ENCODE measurements around the gene MYO3B. TPM values are rescaled to one million over a fixed set of nuclear protein-coding genes. Genes with fewer than 3 reads are reported as not detected.
"Not testable (repeated sequence)": the region's sequence is repeated elsewhere in the genome, so short reads cannot be mapped to it uniquely, and the experiment has no call there.

The MYO3B gene
- total RNA-seq, 1 donor = under 0.01 TPM

- no peak for DNase-seq (ENCODE audit: low read depth in 2 of 3, low spot score in 2 of 3)
Measured at GRCh38 chr2:170206805-170207407, 29.0 kb downstream of the MYO3B start.

DNA sequence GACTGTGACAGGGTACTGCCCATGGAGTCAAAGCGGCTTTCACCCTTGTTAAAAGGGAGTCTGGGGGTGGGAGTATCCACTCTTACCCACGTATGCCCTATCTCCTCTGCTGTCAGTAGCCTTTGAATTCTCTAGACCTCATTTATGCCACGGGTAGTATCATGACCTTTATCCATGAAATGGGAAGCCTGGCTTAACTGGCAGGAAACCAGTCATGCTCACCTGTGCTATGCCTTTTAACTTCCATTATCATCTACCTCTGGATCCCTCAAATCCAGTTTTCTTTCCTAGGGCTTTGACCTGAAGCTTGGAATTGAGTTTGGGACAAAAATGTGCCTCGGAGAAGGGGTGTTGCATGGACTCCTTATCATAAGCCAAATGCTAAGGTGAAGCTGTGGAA, 30.0 kb downstream of the MYO3B start:
- no peak for DNase-seq (ENCODE audit: low read depth in 2 of 3, low spot score in 2 of 3)

DNA sequence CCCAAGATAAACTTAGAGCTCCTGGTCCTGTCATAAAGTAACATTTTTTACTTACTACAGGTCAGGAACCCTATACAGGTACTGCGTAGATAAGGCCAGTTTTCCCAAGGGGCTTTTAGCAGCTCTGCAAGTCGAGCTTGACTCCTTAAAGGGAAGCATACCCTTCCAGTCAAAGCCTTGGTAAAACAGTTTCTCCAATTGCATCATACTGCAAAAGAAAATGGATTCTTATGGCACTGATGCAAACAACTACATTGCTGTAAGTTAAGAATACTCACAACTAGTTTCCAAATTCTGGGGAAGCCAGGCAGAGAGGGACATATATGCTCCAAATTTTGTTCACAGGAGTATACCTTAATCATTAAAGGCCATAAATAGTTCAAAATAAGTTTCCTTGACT, 31.0 kb downstream of the MYO3B start:
- DNase-seq (ENCODE audit: low read depth in 2 of 3, low spot score in 2 of 3) = no peak

GRCh38 chr2:170212625-170213280, 34.8 kb downstream of the MYO3B start:
- peak in 1 of 3 donors; percentile 4 for DNase-seq (ENCODE audit: low read depth in 2 of 3, low spot score in 2 of 3)

- DNase-seq (ENCODE audit: low read depth in 2 of 3, low spot score in 2 of 3) = not testable (repeated sequence)
Measured at GRCh38 chr2:170213281-170213625, 35.3 kb downstream of the MYO3B start.

DNA sequence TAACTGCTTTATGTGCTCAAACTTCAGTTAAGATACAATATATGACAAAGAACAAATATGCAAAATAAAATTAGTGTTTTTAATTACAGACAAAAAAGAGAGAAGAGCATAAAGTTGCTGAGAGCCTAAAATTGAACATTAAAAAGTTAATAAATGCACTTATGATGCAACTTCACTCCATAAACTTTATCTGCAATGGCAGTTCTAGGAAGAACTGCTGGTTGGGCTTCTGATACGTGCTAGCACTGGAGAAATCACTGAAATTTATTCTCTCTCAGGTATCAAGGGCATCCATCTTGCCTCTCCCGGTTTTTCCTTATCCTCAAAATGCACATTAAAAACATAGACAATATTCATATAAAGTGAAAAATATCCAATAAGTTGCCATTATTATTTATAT, 35.7 kb downstream of the MYO3B start:
- no peak for DNase-seq (ENCODE audit: low read depth in 2 of 3, low spot score in 2 of 3)

- DNase-seq (ENCODE audit: low read depth in 2 of 3, low spot score in 2 of 3) = no peak
Measured at GRCh38 chr2:170214309-170214948, 36.5 kb downstream of the MYO3B start.

- no peak for DNase-seq (ENCODE audit: low read depth in 2 of 3, low spot score in 2 of 3)
Measured at GRCh38 chr2:170215021-170215420, 37.1 kb downstream of the MYO3B start.

DNA sequence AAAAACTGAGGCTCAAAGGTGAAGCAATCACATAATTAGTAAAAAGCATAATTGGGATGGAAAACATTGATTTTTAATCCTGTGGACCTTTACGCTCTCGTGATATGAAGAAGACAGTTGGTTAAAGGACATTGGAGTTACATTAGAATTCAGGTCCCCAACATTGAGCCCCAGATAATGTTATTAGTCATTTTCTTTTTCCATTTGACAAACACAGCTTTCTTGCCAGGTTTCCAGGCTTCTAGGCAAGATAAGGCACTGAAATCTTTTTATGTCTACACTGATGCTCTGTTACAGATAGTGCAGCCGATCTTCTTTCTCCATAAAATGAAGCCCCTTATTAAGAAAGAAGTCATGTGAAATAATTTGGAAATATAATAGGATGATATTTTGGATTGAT, 38.5 kb downstream of the MYO3B start:
- DNase-seq (ENCODE audit: low read depth in 2 of 3, low spot score in 2 of 3) = no peak

DNA sequence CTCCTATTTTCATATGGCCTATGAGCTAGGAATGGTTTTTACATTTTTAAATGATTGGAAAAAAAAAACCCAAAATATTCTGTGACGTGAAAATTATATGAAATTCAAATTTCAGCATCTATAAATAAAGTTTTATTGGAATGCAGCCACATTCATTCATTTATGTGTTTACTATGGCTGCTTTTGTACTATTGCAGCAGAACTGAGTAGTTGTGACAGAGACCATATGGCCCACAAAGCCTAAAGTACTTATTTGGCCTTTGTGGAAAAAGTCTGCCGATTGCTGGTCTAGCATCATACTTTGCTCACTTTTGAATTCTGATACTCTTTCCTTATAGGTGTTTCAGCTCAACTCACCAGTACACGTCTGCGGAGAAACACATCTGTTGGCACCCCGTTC, 39.0 kb downstream of the MYO3B start:
- DNase-seq (ENCODE audit: low read depth in 2 of 3, low spot score in 2 of 3) = no peak

GRCh38 chr2:170217778-170218251, 39.9 kb downstream of the MYO3B start:
- no peak for DNase-seq (ENCODE audit: low read depth in 2 of 3, low spot score in 2 of 3)

DNA sequence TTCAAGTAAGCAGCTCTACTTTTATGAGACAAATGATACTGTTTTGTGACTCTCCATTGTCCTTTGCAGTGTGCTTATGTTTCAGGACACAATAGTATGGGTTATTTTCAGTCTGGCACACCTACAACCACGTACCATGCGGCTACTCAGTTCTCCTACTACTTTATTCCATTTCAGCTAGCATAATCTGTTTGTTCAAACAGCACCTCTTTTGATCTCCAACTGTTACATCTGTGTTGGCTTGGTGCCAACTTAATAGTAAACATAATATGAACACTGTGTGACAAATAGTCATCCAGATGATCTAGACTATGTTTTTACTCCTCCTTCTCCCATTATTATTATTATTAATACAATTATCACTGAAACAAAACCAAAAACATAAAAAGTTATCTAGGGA, 40.5 kb downstream of the MYO3B start:
- DNase-seq (ENCODE audit: low read depth in 2 of 3, low spot score in 2 of 3) = no peak

DNA sequence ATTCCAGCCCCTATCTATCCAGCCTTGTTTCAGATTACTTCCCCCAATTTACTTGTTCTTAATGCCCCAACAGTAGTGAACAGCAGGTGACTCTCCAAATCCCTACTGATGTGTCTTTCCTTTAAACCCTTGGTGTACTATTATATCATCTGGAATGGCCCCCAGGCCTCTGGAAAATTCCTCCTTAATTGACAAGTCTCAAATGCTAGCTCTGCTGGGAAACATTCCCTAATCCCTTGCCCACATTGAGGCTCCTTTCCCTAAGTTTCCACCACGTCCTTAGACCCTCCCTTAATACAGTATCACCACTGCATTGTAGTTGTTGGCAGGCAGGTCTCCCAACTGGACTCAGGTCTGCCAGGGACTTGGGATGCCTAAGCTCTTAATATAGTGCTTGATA, 41.0 kb downstream of the MYO3B start:
- DNase-seq (ENCODE audit: low read depth in 2 of 3, low spot score in 2 of 3) = no peak

- DNase-seq (ENCODE audit: low read depth in 2 of 3, low spot score in 2 of 3) = no peak
Measured at GRCh38 chr2:170221317-170222288, 43.7 kb downstream of the MYO3B start.

DNA sequence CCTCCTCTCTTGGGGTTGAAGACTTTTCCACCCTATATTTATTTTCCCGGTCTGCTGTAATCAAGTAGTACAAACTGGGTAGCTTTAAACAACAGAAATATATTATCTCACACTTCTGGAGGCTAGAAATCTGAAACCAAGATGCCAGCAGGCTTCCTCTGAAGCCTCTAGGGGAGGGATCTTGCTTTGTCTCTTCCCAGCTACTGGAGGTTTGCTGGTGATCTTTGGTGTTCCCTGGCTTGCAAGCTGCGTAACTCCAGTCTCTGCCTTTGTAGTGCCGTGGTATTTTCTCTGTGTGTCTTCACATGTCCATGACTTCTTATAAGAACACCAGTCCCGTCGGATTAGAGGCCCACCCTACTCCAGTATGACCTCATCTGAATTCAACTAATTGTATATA, 44.4 kb downstream of the MYO3B start:
- DNase-seq (ENCODE audit: low read depth in 2 of 3, low spot score in 2 of 3) = no peak

DNA sequence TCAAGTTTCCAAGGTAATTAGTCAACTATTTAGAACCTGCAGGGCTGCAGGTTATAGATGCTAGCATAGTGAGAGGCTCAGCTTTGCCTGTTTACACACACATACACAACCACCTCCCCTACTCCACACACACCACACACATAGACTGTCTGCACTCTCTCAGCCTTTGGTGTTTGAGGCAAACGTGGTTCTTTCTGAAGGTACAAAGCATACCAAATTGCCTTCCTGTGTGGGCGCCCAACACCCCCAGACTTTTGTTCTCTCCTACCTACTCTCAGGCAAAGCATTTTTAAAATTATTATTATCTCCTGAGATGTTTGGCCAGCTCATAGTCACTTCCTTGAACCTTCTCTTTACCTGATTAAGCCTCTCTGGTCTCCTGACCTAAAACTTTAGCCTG, 44.9 kb downstream of the MYO3B start:
- no peak for DNase-seq (ENCODE audit: low read depth in 2 of 3, low spot score in 2 of 3)

GRCh38 chr2:170224692-170225294, 46.8 kb downstream of the MYO3B start:
- no peak for DNase-seq (ENCODE audit: low read depth in 2 of 3, low spot score in 2 of 3)

GRCh38 chr2:170226216-170226615, 48.3 kb downstream of the MYO3B start:
- DNase-seq (ENCODE audit: low read depth in 2 of 3, low spot score in 2 of 3) = no peak

GRCh38 chr2:170227507-170227947, 49.6 kb downstream of the MYO3B start:
- DNase-seq (ENCODE audit: low read depth in 2 of 3, low spot score in 2 of 3) = no peak

GRCh38 chr2:170227951-170228350, 50.0 kb downstream of the MYO3B start:
- no peak for DNase-seq (ENCODE audit: low read depth in 2 of 3, low spot score in 2 of 3)

DNA sequence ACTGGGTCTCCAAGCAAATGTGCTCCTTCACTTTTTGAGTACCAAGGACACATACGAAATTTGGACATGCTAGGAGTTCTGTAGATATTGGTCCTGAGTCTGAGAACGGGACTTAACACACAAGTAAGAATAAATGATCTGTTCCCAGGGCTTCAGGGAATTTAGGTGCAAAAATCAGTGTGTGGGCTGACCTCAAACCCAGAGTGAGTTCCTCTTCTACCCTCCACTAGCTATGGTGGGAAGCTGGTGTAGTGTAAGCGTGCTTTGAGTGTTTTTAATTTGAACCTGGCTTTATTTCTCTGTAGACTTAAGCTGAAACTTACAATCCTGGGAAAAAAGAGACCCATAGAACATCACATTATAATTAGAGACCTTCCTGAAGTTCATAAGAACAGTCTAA, 50.5 kb downstream of the MYO3B start:
- no peak for DNase-seq (ENCODE audit: low read depth in 2 of 3, low spot score in 2 of 3)
